SK-N-SH (cell line): ENCODE measurements around the gene NDUFA12.

Experiments
- EP300 ChIP-seq, 2 experiments: IDR thresholded peaks; 2 replicates each; pipeline versions ENCODE4 v1.4.0 to v1.6.1; 2012; ENCODE audit warnings: borderline replicate concordance in 1 of 2, low read depth in 1 of 2, low read length in 1 of 2
- EZH2phosphoT487 ChIP-seq: fragments of 200-600 bp; sonication (generic); IDR thresholded peaks from 2 replicates; pipeline ENCODE4 v1.6.1; 2017; ENCODE audit warnings: low read depth, mixed run types, mild to moderate bottlenecking, antibody characterized with exemption, moderate library complexity, borderline replicate concordance
- GABPA ChIP-seq: IDR thresholded peaks from 2 replicates; pipeline ENCODE4 v1.4.0; 2012; ENCODE audit warnings: low read depth, mild to moderate bottlenecking
- JUND ChIP-seq: IDR thresholded peaks from 2 replicates; pipeline ENCODE4 v1.4.0; 2012
- MXI1 ChIP-seq: IDR thresholded peaks from 2 replicates; pipeline ENCODE4 v1.6.1; 2012; ENCODE audit warnings: mild to moderate bottlenecking, low read depth, low read length, improper control_type of control experiment
- NFIC ChIP-seq: IDR thresholded peaks from 2 replicates; pipeline ENCODE4 v1.4.0; 2012; ENCODE audit warnings: borderline replicate concordance
- NRF1 ChIP-seq: IDR thresholded peaks from 2 replicates; pipeline ENCODE4 v1.6.1; 2012; ENCODE audit warnings: low read depth, mild to moderate bottlenecking, low read length
- RCOR1 ChIP-seq: fragments of 150-350 bp; IDR thresholded peaks from 2 replicates; pipeline ENCODE4 v1.6.1; 2017; ENCODE audit warnings: antibody characterized with exemption, low read length
- TCF12 ChIP-seq: IDR thresholded peaks from 2 replicates; pipeline ENCODE4 v1.4.0; 2012
- USF2 ChIP-seq: fragments of 150-350 bp; IDR thresholded peaks from 2 replicates; pipeline ENCODE4 v1.6.1; 2017; ENCODE audit warnings: antibody characterized with exemption, low read length, low read depth, borderline replicate concordance
- TF ChIP-seq, protein P1 (sequence below): fragments of 150-350 bp; IDR thresholded peaks from 2 replicates; pipeline ENCODE4 v1.6.1; 2016; ENCODE audit warnings: mild to moderate bottlenecking, low read depth, low read length
- TF ChIP-seq, protein P2 (sequence below): fragments of 200-600 bp; sonication (generic); IDR thresholded peaks from 2 replicates; pipeline ENCODE4 v1.6.1; 2017; ENCODE audit warnings: antibody characterized with exemption, mild to moderate bottlenecking, moderate library complexity
- TF ChIP-seq, protein P3 (sequence below): IDR thresholded peaks from 2 replicates; pipeline ENCODE4 v1.4.0; 2012; ENCODE audit warnings: low read depth, borderline replicate concordance

DNA sequence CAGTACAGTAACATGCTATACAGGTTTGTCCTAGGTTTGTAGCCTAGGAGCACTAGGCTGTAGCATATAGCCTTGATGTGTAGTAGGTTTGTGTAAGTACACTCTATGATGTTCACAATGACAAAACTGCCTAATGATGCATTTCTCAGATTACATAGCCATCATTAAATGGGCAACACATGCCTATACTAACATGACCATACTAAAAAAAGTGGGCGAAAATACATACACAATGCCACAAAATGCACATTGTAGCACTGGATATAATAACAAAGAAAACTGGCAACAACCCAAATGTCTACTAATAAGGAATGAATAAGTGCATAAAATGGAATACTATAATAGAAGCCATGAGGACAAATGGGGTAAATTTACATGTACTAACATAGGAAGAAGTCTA is 31.3 kb upstream of the NDUFA12 start:
- TF ChIP-seq NRF1 (no peak), EZH2phosphoT487 (no peak), GABPA (no peak), NFIC (no peak), USF2 (no peak), TCF12 (no peak), RCOR1 (no peak), MXI1 (no peak), EP300 (IDR thresholded peaks at IDR 0.05; ENCODE audit: borderline replicate concordance in 1 of 2, low read depth in 1 of 2, low read length in 1 of 2) (no peak), JUND (no peak)
- TF ChIP-seq, protein P1, sequence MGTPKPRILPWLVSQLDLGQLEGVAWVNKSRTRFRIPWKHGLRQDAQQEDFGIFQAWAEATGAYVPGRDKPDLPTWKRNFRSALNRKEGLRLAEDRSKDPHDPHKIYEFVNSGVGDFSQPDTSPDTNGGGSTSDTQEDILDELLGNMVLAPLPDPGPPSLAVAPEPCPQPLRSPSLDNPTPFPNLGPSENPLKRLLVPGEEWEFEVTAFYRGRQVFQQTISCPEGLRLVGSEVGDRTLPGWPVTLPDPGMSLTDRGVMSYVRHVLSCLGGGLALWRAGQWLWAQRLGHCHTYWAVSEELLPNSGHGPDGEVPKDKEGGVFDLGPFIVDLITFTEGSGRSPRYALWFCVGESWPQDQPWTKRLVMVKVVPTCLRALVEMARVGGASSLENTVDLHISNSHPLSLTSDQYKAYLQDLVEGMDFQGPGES, result no peak
- TF ChIP-seq, protein P2, sequence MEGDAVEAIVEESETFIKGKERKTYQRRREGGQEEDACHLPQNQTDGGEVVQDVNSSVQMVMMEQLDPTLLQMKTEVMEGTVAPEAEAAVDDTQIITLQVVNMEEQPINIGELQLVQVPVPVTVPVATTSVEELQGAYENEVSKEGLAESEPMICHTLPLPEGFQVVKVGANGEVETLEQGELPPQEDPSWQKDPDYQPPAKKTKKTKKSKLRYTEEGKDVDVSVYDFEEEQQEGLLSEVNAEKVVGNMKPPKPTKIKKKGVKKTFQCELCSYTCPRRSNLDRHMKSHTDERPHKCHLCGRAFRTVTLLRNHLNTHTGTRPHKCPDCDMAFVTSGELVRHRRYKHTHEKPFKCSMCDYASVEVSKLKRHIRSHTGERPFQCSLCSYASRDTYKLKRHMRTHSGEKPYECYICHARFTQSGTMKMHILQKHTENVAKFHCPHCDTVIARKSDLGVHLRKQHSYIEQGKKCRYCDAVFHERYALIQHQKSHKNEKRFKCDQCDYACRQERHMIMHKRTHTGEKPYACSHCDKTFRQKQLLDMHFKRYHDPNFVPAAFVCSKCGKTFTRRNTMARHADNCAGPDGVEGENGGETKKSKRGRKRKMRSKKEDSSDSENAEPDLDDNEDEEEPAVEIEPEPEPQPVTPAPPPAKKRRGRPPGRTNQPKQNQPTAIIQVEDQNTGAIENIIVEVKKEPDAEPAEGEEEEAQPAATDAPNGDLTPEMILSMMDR, result no peak
- TF ChIP-seq, protein P3, sequence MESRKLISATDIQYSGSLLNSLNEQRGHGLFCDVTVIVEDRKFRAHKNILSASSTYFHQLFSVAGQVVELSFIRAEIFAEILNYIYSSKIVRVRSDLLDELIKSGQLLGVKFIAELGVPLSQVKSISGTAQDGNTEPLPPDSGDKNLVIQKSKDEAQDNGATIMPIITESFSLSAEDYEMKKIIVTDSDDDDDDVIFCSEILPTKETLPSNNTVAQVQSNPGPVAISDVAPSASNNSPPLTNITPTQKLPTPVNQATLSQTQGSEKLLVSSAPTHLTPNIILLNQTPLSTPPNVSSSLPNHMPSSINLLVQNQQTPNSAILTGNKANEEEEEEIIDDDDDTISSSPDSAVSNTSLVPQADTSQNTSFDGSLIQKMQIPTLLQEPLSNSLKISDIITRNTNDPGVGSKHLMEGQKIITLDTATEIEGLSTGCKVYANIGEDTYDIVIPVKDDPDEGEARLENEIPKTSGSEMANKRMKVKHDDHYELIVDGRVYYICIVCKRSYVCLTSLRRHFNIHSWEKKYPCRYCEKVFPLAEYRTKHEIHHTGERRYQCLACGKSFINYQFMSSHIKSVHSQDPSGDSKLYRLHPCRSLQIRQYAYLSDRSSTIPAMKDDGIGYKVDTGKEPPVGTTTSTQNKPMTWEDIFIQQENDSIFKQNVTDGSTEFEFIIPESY, result no peak
